Stimulated activated CD8-positive, alpha-beta memory T cell treated with anti-CD3 and anti-CD28 coated beads, Interleukin-4, amount 100 ng/mL, for 1 hour (primary cell): ENCODE measurements around the gene RAD9A.

Experiments
- DNase-seq, 2 donors: peaks; one replicate each; pipeline ENCODE4 v3.0.0-alpha.2; 2020; ENCODE audit warnings: low read depth in 2 of 2, low spot score in 1 of 2

The RAD9A gene

DNA sequence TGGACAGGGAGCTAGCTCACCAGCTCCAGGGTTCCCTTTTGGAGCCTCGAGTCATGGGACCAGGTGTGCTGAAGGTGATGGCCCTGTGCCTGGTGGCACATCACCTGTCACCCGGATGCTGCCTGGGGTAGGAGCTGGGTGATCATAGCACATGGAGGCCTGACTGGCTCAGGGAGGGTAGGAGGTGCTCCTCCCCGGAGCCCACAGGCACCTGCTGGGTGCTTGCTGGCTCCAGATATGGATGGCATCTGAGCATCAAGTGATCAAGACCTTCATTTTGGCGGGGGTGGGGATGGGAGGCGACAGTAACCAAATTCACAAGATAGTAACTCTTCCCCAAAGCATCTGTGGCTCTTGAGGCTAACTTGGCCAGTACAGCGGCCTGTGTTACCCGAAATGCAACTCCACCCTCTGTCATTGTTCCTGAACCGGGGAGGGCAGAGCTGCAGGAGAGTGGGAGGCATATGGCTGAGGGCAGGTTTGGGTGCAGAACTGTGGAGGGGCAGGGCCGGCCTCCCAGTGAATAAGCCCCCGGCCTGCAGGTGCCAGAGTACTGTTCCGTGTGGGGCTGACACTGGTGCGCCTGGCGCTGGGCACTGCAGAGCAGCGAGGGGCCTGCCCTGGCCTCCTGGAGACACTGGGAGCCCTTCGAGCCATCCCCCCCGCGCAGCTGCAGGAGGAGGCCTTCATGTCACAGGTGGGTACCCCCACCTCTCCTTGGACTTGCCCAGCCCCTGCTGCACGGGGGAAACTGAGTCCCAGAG, 16.8 kb downstream of the RAD9A start:
- DNase-seq, result no peak

DNA sequence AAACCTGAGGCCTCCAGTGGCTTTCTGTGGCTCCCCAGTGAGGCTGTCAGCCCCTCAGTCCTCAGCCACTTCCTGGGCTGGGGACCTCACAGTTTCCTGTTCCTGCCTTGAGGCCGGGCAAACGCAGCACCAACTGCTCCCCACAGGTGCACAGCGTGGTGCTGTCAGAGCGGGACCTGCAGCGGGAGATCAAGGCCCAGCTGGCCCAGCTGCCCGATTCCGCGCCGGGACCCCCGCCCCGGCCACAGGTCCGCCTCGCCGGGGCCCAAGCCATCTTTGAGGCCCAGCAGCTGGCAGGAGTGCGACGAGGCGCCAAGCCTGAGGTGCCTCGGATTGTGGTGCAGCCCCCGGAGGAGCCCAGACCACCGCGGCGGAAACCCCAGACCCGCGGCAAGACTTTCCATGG, 17.5 kb downstream of the RAD9A start:
- peak in 1 of 2 donors; percentile 57 for DNase-seq

DNA sequence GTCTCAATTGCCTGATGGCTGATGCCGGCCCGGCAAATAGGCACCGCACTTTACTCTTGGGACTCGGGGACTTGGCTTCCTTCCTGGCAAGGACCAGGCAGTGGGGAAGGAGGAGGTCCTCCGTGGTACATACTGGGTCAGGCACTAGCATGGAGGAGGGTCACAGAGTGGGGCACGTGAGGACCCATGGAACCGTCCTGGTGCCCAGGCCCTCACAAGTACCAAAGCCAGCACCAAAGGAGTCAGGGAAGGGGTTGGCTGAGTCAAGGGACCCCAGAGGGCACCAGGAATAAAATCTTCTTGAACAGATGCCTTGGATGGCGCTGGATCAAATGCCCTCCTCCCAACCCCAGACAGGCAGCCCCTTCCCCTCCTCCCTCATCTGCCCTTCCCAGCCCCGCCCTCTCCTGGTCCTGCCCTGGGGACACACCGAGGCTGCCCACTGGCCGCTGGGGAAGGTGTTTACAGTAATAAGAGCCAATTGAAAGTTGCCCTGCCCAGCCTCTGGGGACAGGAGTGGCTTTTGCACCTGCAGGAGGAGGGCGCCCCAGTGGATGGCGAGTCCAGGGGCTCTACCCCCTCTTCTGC, 18.1 kb downstream of the RAD9A start:
- DNase-seq, result no peak

DNA sequence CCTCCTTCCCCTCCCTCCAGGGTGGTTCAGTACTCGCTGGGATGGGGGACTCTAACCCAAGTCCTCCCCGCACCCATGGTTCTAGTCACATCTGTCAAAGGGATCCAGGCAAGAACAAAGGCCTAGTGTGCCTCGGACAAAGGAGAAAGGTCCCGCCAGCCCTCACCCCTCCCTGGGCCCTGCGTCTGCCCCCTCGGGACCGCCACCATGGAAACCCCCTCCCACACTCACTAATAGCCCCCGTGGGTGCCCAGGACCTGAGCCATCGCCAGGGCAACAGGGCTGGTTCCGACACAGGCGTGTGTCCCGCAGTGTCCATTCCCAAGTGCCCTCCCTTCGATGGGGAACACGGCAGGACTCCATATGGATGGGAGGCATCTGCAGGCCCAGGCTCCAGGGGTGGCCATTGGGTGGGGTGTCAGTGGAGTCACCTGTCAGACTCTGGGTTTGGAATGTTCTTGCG, 18.6 kb downstream of the RAD9A start:
- DNase-seq, result no peak

DNA sequence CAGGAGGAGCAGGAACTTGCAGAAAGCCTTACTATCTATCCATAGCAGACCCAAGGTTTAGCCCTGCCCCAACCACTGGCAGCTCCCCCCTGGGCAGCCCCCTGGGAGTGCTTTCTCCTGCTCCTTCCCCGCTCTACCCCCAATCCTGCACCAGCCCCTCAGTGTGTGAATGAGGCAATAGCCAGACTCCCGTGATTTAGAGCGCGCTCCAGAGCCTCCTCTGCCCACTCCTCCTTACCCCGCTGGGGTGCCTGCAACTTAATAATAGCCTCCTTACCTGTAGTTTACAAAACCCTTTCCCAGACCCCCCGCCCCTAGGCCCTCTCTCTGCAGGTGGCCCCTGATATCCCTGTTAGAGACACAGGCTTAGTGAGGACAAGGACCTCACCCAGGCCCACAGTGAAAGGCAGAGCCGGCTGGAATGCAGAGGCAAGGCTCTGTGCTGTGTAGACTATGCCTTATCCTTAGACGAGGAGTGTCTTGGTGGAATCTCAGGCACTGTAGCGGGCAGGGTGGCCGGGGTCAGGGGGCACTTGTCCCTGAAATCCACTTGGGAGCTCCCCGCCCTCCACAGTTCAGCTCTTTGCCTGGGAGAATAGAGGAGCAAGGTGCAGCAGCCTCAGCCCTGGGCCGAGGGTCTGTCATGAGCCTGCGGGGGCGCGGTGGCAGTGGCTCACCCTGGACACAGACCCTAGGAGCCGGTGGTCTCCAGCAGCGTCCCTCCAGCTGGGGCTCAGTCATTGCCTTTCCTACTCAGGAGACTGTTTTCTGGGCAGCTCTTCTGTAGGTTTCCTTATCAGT, 19.4 kb downstream of the RAD9A start:
- DNase-seq, result no peak

DNA sequence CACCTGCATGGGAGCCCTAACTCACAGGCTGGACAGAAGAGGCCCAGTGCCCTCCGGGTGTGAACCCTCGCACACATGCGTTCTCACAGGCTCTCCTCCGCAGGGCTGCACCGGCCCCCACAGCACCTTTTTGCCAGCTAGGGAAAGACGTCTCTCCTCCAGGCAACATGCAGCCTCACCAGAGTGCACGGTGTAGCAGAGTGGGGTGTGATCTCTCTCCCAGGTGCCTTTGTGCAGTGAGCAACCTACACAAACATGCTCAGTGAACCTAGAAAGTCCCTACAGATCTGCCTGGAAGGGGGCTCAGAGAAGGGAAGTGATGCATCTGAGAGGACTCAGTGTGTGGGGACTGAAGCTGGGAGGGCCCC, 20.0 kb downstream of the RAD9A start:
- DNase-seq, result no peak

DNA sequence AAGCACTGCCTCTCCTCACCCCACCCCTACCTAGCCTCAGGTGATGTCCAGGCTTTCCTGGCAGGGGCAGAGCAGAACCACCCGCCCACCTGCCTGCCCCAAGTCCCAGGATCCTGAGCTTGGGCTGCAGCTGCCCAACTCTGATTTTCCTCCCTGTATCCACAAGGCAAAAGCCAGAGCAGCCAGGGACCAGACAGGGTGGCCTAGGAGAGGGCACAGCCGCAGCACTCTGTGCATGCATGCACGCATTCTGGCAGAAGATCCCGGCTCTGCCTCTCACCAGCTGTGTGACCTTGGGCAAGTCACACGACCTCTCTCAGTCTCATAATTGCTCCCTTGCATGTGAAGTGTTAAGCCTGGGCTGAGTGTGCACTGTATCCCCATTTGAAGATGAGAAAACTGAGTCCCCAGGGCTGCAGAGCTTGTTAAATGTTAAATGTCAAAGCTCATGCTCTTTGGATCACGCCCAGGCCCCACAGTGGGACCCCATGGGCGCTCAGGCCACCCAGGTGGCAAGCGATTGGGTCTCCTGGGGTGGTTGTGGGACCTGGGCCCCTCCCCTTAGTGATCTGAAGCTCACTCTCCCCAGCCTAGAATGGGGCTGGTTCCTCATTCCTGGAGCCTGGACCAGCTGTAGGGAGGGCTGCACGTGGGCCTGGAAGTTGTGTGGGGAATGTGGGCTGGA, 20.9 kb downstream of the RAD9A start:
- DNase-seq, result no peak

DNA sequence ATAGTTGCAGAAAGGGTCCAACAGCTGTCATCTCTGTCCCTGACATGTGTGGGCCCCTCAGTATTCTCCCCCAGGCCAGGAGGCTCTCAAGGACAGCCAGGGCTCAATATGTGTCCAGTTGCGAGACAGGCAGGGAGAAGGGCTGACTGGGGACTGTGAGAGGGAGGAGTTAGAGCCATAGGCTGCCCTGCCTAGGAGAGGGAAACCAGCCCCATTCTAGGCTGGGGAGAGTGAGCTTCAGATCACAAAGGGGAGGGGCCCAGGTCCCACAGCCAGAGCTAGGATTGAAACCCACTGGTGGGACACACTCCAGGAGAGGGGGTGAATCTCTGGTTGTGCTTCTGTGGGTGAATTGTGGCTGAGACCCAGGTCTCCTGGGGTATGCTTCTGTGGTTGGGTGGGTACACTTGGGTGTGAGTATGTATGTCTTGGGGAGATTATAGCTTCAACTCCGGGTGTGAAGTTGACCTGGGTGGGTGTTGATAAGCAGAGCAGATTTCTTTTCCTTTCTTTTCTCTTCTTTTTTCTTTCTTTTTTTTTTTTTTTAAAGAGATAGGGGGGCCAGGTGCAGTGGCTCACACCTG, 21.6 kb downstream of the RAD9A start:
- no peak for DNase-seq

DNA sequence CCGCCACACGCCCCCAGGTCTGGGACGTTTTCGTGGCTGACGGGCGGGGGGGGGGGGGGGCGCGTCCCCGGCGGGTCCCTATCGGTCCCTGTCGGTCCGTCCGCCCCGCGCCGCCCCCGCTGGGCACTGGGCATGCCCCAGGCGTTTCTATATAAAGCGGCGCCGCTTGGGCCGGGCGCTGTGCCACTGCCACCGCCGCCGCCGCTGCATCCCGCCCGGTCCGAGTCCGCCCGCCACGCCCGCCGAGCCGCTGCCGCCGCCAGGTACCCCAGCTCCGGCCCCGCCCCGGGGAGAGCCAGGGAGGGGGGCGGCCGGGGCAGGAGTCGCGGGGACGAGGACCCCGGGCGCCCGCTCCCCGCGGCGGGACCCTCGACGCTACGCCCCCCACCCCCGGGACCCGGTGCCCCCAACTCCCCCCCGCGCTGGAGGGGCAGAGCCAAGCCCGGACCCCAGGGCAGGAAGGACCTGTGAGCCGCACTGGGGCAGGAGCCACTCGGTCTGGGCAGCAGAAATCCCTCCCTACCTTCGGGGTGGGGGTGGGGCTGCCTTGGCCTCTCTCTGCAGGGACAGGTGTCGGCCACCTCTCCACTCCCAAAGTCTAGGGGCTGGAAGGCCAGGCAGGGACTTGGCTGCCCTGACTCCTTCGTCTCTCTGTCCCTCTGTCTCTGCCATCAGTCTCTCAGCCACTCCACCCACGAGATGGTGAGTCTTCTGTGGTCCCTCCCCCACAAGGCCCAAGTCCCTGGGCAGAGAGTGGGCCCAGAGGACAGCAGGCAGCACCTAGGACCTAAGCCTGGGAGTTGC, 23.9 kb downstream of the RAD9A start, which contains the start of gene CARNS1:
Gene CARNS1, plus strand, starts transcription at position 178 of the 804 bp plus-strand sequence. Its CDS starts 522 bp downstream, at position 700.
- no peak for DNase-seq

DNA sequence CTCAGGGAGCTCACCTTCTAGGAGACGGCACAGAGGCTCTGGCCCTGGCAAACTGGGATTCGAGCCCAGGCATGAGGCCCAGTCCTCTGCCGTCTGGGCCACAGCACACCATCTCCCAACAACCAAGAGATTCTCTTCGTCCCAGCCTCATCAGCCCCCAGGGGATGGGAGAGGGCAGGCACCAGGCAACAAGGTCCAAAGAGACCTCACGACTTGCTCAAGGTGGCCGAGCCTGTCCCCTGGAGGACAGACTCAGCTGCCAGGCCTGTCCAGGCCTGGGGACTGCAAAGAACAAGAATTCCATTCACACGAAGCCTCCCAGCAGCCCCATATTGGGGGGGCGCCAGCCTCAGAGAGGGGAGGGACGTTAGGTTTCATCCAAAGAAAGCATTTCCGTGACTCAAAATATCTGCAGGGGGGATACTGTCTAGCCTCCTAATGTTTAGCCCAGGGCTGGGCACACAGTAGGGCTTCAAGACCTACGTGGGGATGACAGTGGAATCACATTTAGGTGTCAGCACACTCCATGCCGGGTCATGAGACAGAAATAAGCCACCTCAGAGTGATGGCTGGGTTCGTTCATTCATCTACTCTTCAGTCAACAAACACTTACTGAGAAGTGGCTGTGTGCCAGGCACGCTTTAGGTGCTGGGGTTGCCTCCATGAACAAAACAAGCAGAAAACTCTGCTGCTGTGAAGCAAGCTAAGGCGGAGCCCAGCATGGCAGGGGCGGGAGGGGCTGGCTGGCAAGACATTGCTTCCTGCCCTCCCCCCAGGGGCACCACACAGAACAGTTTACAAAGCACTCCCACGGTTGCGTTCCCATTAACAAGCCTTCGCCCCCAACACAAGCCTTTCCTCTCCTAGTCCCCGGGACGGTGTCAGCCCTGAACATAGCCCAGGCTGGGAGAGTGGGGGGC, 24.9 kb downstream of the RAD9A start:
- DNase-seq, result peak in 1 of 2 donors; percentile 74

DNA sequence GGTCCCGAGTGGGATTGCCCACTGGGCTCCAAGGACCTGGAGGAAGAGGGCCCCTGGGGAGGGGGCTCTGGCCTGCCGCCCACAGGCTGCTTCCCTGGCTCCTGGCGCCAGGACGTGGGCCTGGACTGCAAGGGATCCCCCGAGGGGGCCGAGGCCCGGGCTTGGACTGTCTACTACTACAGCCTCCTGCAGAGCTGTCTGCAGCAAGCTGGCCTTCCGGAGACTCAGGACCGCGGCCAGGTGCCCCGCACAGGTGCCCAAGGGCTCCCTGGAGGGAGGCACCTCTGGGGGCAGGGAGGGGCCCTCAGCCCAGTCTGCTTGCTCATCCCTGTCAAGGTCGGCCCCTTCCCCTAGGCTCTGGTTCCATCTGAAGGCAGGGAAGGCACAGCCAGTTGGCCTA, 25.6 kb downstream of the RAD9A start:
- no peak for DNase-seq

DNA sequence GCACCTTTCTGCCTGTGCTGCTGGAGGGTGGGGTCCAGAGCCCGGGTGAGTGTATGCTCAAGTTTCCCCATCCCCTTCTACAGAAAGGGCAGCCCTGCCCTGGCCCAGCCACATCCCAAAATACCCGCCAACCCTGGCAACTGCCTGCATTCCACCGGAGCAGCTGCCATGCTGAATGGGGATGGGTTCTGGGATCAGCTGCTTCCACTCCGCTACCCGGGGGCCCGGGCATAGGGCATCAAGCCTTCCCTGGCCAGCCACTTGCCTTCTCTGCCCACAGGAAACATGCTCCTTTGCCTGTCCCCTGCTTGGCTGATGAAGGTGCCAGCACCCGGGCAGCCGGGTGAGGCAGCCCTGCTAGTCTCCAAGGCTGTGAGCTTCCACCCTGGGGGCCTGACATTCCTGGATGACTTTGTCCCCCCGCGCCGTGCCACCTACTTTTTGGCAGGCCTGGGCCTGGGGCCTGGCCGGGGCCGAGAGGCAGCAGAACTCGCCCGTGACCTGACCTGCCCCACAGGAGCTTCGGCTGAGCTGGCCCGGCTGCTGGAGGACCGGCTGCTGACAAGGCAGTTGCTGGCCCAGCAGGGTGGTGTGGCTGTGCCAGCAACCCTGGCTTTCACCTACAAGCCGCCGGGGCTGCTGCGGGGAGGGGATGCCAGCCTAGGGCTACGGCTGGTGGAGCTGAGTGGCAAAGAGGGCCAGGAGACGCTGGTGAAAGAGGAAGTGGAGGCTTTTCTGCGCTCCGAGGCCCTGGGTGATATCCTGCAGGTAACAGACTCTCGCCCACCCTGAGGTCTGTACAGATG, 26.9 kb downstream of the RAD9A start:
- no peak for DNase-seq

DNA sequence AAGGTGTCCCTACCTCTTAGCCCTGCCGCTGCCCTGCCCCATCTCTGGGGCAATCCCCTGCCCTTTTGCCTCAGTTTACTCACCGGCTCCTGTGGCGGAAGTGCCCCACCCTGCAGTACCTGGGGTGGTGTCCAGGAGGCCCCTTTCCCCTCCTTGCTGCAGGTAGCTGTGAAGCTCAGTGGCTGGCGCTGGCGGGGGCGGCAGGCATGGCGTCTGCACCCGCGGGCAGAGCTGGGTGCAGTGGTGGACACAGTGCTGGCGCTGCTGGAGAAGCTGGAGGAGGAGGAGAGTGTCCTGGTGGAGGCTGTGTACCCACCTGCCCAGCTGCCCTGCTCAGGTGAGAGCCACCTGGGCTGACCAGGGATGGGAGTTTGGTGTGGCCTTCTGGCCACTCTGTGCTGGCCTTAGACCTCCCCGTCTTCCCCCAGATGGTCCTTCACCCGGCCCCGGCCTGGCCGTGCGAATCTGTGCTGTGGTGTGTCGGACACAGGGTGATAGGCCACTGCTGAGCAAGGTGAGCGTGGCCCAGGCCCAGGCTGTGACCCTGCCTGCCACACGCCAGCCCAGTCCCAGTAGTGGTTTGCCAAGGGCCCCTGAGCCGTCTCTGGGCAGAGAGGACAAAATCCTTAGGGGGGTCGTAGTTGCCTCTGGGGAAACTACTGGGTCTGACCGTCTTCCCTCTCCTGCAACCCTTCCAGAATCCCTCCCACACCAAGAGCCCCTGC, 27.7 kb downstream of the RAD9A start:
- no peak for DNase-seq

DNA sequence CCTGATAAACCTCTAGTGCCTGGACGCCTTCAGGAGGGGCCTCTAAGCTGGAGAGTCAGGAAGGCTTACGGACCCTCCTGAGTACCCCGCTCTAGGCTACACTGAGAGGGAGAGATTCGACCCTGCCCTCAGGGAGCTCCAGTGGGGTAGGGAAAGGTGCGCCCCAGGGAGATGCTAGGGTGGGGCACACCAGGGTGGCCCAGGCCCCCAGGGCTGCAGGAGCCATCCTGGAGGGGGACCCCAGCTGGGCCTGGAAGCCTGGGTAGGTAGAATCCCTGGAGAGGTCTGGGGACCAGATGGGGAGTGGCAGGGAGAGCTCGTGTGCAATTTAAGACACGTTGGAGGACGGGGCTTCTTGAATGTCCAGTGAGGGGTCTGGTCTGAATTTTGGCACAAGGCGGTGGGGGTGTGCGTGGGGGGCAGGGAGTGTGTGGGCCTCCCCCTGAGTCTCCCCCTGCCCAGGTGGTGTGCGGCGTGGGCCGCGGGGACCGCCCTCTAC, 28.4 kb downstream of the RAD9A start:
- no peak for DNase-seq

DNA sequence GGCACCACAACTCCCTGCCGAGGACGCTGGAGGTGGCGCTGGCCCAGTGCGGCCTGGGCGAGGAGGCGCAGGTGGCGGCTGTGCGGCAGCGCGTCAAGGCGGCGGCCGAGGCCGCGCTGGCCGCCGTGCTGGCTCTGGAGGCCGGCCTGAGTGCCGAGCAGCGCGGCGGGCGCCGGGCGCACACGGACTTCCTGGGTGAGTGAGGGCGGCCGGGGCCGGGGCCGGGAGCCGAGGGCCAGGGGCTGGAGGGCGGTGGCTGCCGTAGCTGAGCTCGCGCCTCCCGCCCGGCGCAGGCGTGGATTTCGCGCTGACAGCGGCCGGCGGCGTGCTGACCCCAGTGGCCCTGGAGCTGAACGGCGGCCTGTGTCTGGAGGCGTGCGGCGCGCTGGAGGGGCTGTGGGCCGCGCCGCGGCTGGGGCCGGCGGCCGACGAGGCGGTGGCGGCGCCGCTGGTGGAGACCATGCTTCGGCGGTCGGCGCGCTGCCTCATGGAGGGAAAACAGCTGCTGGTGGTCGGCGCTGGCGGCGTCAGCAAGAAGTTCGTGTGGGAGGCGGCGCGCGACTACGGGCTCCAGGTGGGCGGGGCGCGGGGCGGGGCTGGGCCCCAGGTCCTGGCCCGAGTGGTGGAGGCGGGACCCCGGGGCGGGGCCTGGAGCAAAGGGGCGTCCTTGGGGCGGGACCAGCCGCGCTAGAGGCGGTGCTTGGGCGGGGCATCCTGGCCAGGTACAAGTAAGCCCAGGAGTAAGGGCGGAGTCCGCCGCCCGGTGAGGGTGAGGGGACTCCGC, 29.1 kb downstream of the RAD9A start:
- DNase-seq, result peak; percentile 98 to 99

DNA sequence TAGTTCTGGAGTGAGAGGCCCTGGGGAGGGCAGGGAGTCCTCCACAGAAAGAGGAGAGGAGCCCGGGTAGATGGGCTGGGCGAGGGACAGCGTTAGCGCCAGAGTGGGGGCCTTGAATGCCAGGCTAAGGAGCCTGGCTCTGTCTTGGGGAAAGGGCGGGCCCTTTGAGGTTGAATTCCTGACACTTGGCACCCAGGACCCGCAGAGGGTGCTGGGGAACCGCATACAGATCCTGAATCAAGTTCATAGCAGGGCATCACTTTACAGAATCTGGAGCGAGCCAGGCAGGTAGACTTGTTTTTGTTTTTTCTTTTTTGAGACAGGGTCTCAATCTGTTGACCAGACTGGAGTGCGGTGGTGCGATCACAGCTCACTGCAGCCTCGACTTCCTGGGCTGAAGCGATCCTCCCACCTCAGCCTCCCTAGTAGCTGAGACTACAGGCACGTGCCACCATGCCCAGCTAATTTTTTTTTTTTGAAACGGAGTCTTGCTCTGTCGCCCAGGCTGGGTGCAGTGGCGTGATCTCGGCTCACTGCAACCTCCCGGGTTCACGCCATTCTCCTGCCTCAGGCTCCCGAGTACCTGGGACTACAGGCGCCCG, 29.7 kb downstream of the RAD9A start:
- no peak for DNase-seq
